ENCODE measurements around the gene ERLEC1. TPM values are rescaled to one million over a fixed set of nuclear protein-coding genes. Genes with fewer than 3 reads are reported as not detected.

ERLEC1 gene
- total RNA-seq, 6 donors from 2014 or later = 50.7 to 200 (median 143) TPM

- DNase-seq = peak; percentile 89 to 98
- Histone ChIP-seq H3K9me3 (no peaks in the 10 kb centered on the region), H3K4me1 (peaks cover 6 to 14% (median 9%) of the 10 kb centered on the region in 4 donors), H3K27ac (peak within 1 kb of the TSS; percentile 72 to 81 (median 80)), H3K27me3 (no peaks in the 10 kb centered on the region), H3K4me3 (peak within 1 kb of the TSS; percentile 65 to 89 (median 76)), H3K36me3 (peaks cover 0 to 8% (median 6%) of the 10 kb centered on the region in 4 donors)
- ATAC-seq (ENCODE audit: low FRiP score in 2 of 2) = peak; percentile 93 to 99
- WGBS, 2 donors = 0 to 1% methylated on average over 36 to 46 of the region's 46 CpGs
- TF ChIP-seq CTCF (IDR thresholded peaks at IDR 0.05) (peak; percentile 36 to 66 (median 52)), POLR2AphosphoS5 (IDR thresholded peaks at IDR 0.05) (peak; percentile 36 to 56), EP300 (IDR thresholded peaks at IDR 0.05) (no peak), POLR2A (IDR thresholded peaks at IDR 0.05) (peak in 2 of 4 donors; percentile 37 to 64)
These were observed 19.2 kb upstream of the ERLEC1 start, which contains the start of gene CHAC2 for GRCh38 chr2:53767405-53768241. TSS of gene CHAC2 (plus strand) at chr2:53767804. CDS start at chr2:53767887, 83 bp downstream.

GRCh38 chr2:53768242-53768542, 18.7 kb upstream of the ERLEC1 start:
- H3K4me3 ChIP-seq = peak overlapping the region; percentile 65 to 89 (median 76)
- H3K4me1 ChIP-seq = peaks cover 6 to 14% (median 9%) of the 10 kb centered on the region in 4 donors
- no peaks in the 10 kb centered on the region for H3K27me3 ChIP-seq
- ATAC-seq (ENCODE audit: low FRiP score in 2 of 2) (no peak), DNase-seq (peak in 1 of 2 donors; percentile 84)
- H3K36me3 ChIP-seq = peaks cover 0 to 3% (median 2%) of the 10 kb centered on the region in 4 donors
- peak overlapping the region; percentile 72 to 81 (median 80) for H3K27ac ChIP-seq
- no peaks in the 10 kb centered on the region for H3K9me3 ChIP-seq
- TF ChIP-seq EP300 (IDR thresholded peaks at IDR 0.05) (no peak), CTCF (IDR thresholded peaks at IDR 0.05) (no peak), POLR2A (IDR thresholded peaks at IDR 0.05) (no peak), POLR2AphosphoS5 (IDR thresholded peaks at IDR 0.05) (no peak)
- 3 to 4% methylated on average over 12 of the region's 12 CpGs for WGBS, 2 donors

GRCh38 chr2:53769318-53769945, 17.4 kb upstream of the ERLEC1 start:
- no peaks in the 10 kb centered on the region for H3K9me3 ChIP-seq
- WGBS, 2 donors = 87 to 95% methylated on average over 15 of the region's 15 CpGs
- ATAC-seq (ENCODE audit: low FRiP score in 2 of 2) = no peak
- H3K4me3 ChIP-seq = no peak overlapping the region
- peaks cover 0 to 4% (median 0%) of the 10 kb centered on the region in 4 donors for H3K36me3 ChIP-seq
- TF ChIP-seq EP300 (IDR thresholded peaks at IDR 0.05) (no peak), POLR2A (IDR thresholded peaks at IDR 0.05) (no peak), POLR2AphosphoS5 (IDR thresholded peaks at IDR 0.05) (no peak), CTCF (IDR thresholded peaks at IDR 0.05) (no peak)
- no peak for DNase-seq
- H3K27me3 ChIP-seq = no peaks in the 10 kb centered on the region
- H3K27ac ChIP-seq = no peak overlapping the region
- H3K4me1 ChIP-seq = peaks cover 6 to 14% (median 9%) of the 10 kb centered on the region in 4 donors

- no peaks in the 10 kb centered on the region for H3K9me3 ChIP-seq
- no peak for TF ChIP-seq EP300 (IDR thresholded peaks at IDR 0.05)
- no peak for TF ChIP-seq CTCF (IDR thresholded peaks at IDR 0.05)
- no peak for TF ChIP-seq POLR2A (IDR thresholded peaks at IDR 0.05)
- TF ChIP-seq POLR2AphosphoS5 (IDR thresholded peaks at IDR 0.05) = no peak
- no peak overlapping the region for H3K27ac ChIP-seq
- ATAC-seq (ENCODE audit: low FRiP score in 2 of 2) (no peak), DNase-seq (no peak)
- H3K4me3 ChIP-seq = no peak overlapping the region
- H3K27me3 ChIP-seq = no peaks in the 10 kb centered on the region
- WGBS, 2 donors = 86 to 89% methylated on average over 4 of the region's 4 CpGs
- peaks cover 0 to 4% (median 0%) of the 10 kb centered on the region in 4 donors for H3K36me3 ChIP-seq
- H3K4me1 ChIP-seq = peaks cover 6 to 14% (median 9%) of the 10 kb centered on the region in 4 donors
These were observed 16.6 kb upstream of the ERLEC1 start for GRCh38 chr2:53770264-53770663.

Data from upper lobe of left lung (tissue), 6 donors.